Suprapubic skin (tissue), 4 donors: ENCODE results near the gene ERBB4. TPM values are rescaled to one million over a fixed set of nuclear protein-coding genes. Genes with fewer than 3 reads are reported as not detected.

Experiments used
- DNase-seq, 2 donors: peaks; one replicate each; pipeline ENCODE4 v3.0.0-alpha.2; 2019; ENCODE audit warnings: low spot score in 2 of 2
- H3K27ac ChIP-seq: fragments of 200-600 bp; sonication (generic); one replicate; pipeline ENCODE4 v1.5.1; 2019
- H3K27me3 ChIP-seq: fragments of 200-600 bp; sonication (generic); one replicate; pipeline ENCODE4 v1.5.1; 2019
- H3K36me3 ChIP-seq: fragments of 200-600 bp; sonication (generic); one replicate; pipeline ENCODE4 v1.5.1; 2019
- H3K4me1 ChIP-seq: fragments of 200-600 bp; sonication (generic); one replicate; pipeline ENCODE4 v1.5.1; 2019
- H3K4me3 ChIP-seq: fragments of 200-600 bp; sonication (generic); one replicate; pipeline ENCODE4 v1.5.1; 2019; ENCODE audit warnings: mild to moderate bottlenecking
- H3K9me3 ChIP-seq: fragments of 200-600 bp; sonication (generic); one replicate; pipeline ENCODE4 v1.5.1; 2019
- EP300 ChIP-seq: sonication (generic); formaldehyde crosslinking; IDR thresholded peaks from one replicate; pipeline ENCODE4 v1.6.1; 2017; ENCODE audit warnings: antibody characterized with exemption
- POLR2A ChIP-seq, 2 donors: fragments of 450-650 bp; IDR thresholded peaks; one replicate each; pipeline ENCODE4 v1.6.1; 2017; ENCODE audit warnings: antibody characterized with exemption in 2 of 2, mild to moderate bottlenecking in 2 of 2, moderate library complexity in 2 of 2
- POLR2AphosphoS5 ChIP-seq, 3 donors: sonication (generic); formaldehyde crosslinking; IDR thresholded peaks; one replicate each; pipeline ENCODE4 v1.6.1; 2017; ENCODE audit warnings: antibody characterized with exemption in 3 of 3
- WGBS: methylation state at CpG from one replicate; pipeline ENCODE4 v1.1.5; 2018; 5-methylcytosine and 5-hydroxymethylcytosine counted together
- total RNA-seq, 4 donors: library from RNA; depleted of rRNA; stranded (reverse); fragments of >200 nt; gene quantifications; one replicate each; pipeline ENCODE4 v1.1.0, GENCODE V29; 2016
- TF ChIP-seq, protein P1 (sequence below), 2 donors: fragments of 200-600 bp in 1 of 2; fragments of 450-650 bp in 1 of 2; sonication (generic) in 1 of 2; IDR thresholded peaks; one replicate each; pipeline ENCODE4 v1.5.1; 2016 to 2019; ENCODE audit warnings: antibody characterized with exemption in 2 of 2, mild to moderate bottlenecking in 1 of 2, moderate library complexity in 1 of 2

Gene ERBB4
- total RNA-seq, 4 donors from 2014 or later: 0.95 to 6.4 (median 1.5) TPM

DNA sequence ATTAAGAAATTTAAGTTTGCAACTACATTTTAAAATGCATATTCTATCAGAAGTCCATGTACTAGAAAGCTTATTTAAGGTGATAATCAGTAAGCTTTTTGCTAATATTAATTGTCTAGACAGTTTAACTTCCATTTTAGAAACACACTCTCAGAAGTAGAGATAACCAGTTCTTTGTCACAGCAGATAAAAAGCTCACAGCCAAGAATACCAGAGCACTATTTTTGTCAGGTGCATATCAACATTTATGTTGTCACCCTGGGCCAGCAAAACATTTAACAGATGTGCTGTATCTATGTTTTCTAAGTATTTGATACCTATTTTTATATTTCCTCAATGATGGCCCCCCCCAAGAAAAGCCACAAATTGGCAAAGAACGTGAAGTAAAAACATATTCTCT, 192.6 kb downstream of the ERBB4 start:
- 0% methylated on average over 1 of the region's 1 CpG for WGBS
- H3K27me3 ChIP-seq: no peaks in the 10 kb centered on the region
- H3K27ac ChIP-seq: no peak overlapping the region
- no peak for TF ChIP-seq POLR2AphosphoS5 (IDR thresholded peaks at IDR 0.05)
- TF ChIP-seq, protein P1, sequence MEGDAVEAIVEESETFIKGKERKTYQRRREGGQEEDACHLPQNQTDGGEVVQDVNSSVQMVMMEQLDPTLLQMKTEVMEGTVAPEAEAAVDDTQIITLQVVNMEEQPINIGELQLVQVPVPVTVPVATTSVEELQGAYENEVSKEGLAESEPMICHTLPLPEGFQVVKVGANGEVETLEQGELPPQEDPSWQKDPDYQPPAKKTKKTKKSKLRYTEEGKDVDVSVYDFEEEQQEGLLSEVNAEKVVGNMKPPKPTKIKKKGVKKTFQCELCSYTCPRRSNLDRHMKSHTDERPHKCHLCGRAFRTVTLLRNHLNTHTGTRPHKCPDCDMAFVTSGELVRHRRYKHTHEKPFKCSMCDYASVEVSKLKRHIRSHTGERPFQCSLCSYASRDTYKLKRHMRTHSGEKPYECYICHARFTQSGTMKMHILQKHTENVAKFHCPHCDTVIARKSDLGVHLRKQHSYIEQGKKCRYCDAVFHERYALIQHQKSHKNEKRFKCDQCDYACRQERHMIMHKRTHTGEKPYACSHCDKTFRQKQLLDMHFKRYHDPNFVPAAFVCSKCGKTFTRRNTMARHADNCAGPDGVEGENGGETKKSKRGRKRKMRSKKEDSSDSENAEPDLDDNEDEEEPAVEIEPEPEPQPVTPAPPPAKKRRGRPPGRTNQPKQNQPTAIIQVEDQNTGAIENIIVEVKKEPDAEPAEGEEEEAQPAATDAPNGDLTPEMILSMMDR (IDR thresholded peaks at IDR 0.05): no peak
- TF ChIP-seq POLR2A (IDR thresholded peaks at IDR 0.05): no peak
- no peak for TF ChIP-seq EP300
- H3K36me3 ChIP-seq: no peaks in the 10 kb centered on the region
- H3K9me3 ChIP-seq: no peaks in the 10 kb centered on the region
- no peak for DNase-seq
- no peak overlapping the region for H3K4me3 ChIP-seq
- H3K4me1 ChIP-seq: no peaks in the 10 kb centered on the region

DNA sequence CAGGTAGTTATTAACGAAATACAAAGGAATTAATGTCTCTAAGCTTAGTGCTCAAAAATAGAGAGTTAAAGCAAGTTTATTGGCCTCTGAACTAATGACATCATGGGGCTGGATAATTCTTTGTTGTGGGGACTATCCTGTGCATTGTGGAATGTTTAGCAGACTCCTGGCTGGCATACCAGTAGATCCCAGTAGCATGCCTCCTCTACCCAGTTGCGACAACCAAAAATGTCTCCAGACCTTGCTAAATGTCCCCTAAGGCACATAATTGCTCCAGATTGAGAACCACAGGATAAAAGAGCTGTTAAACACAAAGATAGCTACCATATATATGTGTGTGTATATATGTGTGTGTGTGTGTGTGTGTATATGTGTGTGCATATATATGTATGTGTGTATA, 194.5 kb downstream of the ERBB4 start:
- Histone ChIP-seq H3K27ac (no peak overlapping the region), H3K27me3 (no peaks in the 10 kb centered on the region), H3K4me3 (no peak overlapping the region), H3K36me3 (no peaks in the 10 kb centered on the region), H3K9me3 (no peaks in the 10 kb centered on the region), H3K4me1 (no peaks in the 10 kb centered on the region)
- TF ChIP-seq POLR2A (IDR thresholded peaks at IDR 0.05) (no peak), EP300 (no peak), POLR2AphosphoS5 (IDR thresholded peaks at IDR 0.05) (no peak)
- TF ChIP-seq, protein P1 (IDR thresholded peaks at IDR 0.05): no peak
- DNase-seq: no peak
- 84% methylated on average over 2 of the region's 2 CpGs for WGBS

- Histone ChIP-seq H3K9me3 (no peaks in the 10 kb centered on the region), H3K36me3 (no peaks in the 10 kb centered on the region), H3K4me3 (no peak overlapping the region), H3K27me3 (no peaks in the 10 kb centered on the region), H3K27ac (no peak overlapping the region), H3K4me1 (no peaks in the 10 kb centered on the region)
- TF ChIP-seq EP300 (no peak), POLR2AphosphoS5 (IDR thresholded peaks at IDR 0.05) (no peak), POLR2A (IDR thresholded peaks at IDR 0.05) (no peak)
- TF ChIP-seq, protein P1 (IDR thresholded peaks at IDR 0.05): no peak
- 72% methylated on average over 2 of the region's 2 CpGs for WGBS
- DNase-seq: no peak
These were observed 195.4 kb downstream of the ERBB4 start for GRCh38 chr2:212343167-212343566.

DNA sequence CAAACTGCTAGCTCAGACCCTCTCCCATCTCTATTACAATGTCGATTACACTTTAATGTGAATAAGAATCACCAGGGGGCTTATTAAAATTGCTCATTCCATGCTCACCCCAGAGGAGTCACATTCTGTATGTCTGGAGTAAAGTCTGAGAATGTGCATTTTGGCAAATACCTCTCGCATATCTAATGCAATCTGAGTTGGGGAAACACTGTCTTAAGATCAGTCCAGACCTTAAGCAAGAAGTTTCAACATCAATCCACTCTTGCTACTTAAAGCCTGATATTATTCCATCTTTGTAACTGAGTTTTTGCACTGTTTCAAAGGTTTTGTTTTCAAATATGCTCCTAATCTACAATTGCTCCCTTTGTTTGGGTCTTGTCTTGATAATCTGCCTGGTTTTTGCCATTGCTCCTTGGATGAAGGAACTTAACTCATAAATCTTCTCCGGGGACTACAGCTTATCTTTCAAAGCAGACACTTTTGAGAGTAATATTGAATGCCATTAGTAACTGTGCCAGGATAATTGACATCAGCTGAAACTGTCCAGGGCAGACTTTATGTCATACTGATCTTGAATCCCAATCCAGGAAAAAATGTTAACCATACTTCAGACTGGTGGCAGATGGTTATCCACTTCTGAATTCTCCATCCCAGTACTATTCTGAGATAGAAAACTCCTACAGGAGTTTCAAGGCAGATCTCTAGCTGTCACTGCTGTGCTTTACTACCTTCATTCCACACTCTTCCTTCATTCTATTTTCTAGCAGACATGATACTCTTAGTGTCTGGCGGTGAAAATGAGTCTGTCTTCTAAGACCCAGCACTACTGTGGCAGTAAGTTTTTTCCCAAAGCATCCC, 200.9 kb downstream of the ERBB4 start:
- no peak for TF ChIP-seq EP300
- TF ChIP-seq POLR2A (IDR thresholded peaks at IDR 0.05): no peak
- TF ChIP-seq, protein P1 (IDR thresholded peaks at IDR 0.05): no peak
- no peak for TF ChIP-seq POLR2AphosphoS5 (IDR thresholded peaks at IDR 0.05)
- 62% methylated on average over 4 of the region's 4 CpGs for WGBS
- no peaks in the 10 kb centered on the region for H3K36me3 ChIP-seq
- no peak for DNase-seq
- no peak overlapping the region for H3K4me3 ChIP-seq
- H3K9me3 ChIP-seq: no peaks in the 10 kb centered on the region
- H3K27me3 ChIP-seq: no peaks in the 10 kb centered on the region
- H3K4me1 ChIP-seq: no peaks in the 10 kb centered on the region
- H3K27ac ChIP-seq: no peak overlapping the region

DNA sequence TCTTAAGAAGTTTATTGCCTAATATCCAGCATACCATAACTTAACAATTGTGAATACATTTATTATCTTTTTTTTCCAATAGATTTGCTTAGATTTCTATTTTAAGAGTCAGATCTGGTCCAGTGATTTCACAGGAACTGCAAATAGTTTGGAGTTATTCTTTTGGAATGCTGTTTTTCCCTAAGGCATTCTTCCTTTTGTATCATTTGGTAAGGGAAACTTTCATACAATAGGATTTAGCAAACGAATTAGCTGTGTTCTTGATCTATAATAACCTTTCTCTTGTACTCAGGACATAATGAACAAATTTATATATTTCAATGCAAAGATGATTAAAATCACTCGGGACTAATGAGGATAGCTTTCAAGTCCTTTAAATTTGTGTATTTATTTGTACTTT, 201.6 kb downstream of the ERBB4 start:
- H3K27ac ChIP-seq: no peak overlapping the region
- TF ChIP-seq, protein P1 (IDR thresholded peaks at IDR 0.05): no peak
- TF ChIP-seq EP300: no peak
- no peak for TF ChIP-seq POLR2A (IDR thresholded peaks at IDR 0.05)
- TF ChIP-seq POLR2AphosphoS5 (IDR thresholded peaks at IDR 0.05): no peak
- 33% methylated on average over 2 of the region's 2 CpGs for WGBS

More for the DNA sequence above, 201.6 kb downstream of the ERBB4 start:
- no peaks in the 10 kb centered on the region for H3K9me3 ChIP-seq
- no peak overlapping the region for H3K4me3 ChIP-seq
- no peak for DNase-seq
- no peaks in the 10 kb centered on the region for H3K36me3 ChIP-seq
- H3K4me1 ChIP-seq: no peaks in the 10 kb centered on the region
- no peaks in the 10 kb centered on the region for H3K27me3 ChIP-seq
